ACHN (cell line): Measurements from ENCODE around the gene PRPF38B.

Experiments used
- DNase-seq: peaks from one replicate; pipeline ENCODE4 v3.0.0-alpha.2; 2015
- in situ Hi-C: cut with HindIII; loops from 2 replicates; pipeline ENCODE4 v1.10.0; 2017; ENCODE audit warnings: low sequenced_read_pairs, low pct_ligation_motif_present, low pct_unique_long_range_greater_than_20kb

The PRPF38B gene

DNA sequence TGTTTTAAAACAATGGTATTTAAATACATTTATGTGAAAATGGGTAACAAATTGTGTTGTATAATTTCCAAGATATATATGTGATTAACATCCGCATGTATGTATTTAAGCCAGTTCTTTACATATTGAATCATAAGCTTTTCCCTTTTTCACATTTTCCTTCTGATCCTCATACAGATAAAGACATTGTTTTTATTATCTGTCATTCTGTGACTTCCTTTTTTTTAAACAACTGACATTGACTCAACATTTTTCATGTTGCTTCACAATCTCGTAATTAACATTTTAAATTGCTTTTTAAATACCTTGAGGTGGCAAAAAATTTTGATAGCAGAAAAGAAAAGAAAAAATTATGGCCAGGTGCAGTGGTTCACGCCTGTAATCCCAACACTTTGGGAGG, 55.8 kb downstream of the PRPF38B start:
- DNase-seq = no peak
- in situ Hi-C loops = no loop called here

DNA sequence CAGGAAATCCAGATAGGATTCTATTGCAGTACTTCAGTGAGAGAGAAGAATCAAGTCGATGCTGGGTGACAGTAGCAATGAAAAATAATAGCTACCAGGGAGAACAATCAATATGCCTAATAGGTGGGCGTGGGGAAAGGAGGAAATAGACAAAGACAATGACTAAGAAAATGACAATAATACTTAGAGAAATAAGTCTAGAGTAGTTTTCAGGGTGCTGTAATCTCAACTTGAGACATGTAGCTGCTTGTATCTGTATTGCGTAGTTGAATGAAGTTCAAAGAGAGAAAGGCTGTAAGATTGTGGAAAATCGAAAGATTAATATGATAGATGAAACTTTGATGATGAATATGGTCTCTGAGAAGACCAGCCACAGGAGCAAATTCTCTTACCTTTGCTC, 57.0 kb downstream of the PRPF38B start:
- no peak for DNase-seq
- in situ Hi-C loops = no loop called here

- peak; percentile 54 for DNase-seq
- in situ Hi-C loops = no loop called here
Observed at GRCh38 chr1:108750476-108751181, 58.5 kb downstream of the PRPF38B start.
